ENCODE results near the gene VGLL1. TPM values are rescaled to one million over a fixed set of nuclear protein-coding genes. Genes with fewer than 3 reads are reported as not detected.

VGLL1 gene
- total RNA-seq: not detected
- long read RNA-seq: 0 reads

DNA sequence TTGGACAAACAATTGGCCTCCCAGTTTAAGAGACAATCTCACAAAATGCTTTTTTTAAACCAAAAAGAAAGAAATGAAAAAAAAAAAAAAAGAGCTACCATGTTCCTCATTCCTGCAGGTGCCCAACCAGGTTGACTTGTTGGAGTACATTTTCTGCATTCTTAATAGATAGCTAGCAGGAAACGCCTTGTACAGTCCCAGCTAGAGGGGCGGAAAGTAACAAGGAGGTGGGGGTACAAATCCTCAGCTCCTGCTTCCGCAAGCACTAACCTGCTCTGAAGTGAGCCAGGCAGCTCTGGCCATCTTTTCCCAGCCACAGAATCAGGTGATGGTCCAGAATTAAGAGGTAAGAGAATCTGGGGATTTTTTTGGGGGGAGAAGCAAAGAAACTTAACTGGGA lies at the start of gene VGLL1:
TSS of gene VGLL1 (plus strand) at position 265 of the 400 bp plus-strand sequence. CDS start 3,806 bp downstream, outside the sequence.
- no peak for DNase-seq (ENCODE audit: low spot score)
- intact Hi-C loops (cut with DNase I): no loop called here

DNA sequence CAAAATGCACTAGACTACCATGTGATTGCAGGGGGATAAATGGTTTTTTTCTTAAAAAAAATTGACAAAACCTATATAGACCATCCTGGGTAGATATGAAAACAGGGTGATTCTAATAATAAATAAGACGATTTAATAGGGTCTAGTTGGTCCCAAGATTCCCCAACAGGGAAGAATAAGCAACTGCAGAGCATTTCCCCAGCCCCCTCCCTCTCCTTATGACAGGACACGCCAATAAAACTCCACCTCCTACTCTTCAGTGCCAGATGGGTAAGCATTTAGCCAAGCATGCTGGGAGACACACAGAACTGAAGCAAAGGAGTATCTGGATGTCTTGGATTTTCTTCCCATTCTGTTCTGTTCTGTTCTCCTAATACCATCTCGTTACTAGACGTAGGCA lies 44.4 kb upstream of the VGLL1 start, which contains the start of gene BRS3:
TSS of gene BRS3 (plus strand) at position 301 of the 400 bp plus-strand sequence. CDS start 168 bp downstream, outside the sequence.
- intact Hi-C loops (cut with DNase I): no loop called here
- no peak for DNase-seq (ENCODE audit: low spot score)

- DNase-seq (ENCODE audit: low spot score): no peak
- intact Hi-C loops (cut with DNase I): no loop called here
These were observed 43.3 kb upstream of the VGLL1 start for GRCh38 chrX:136488706-136489105.

- intact Hi-C loops (cut with DNase I): loop anchor here (10.0 kb wide), 1 partner anchor 227 kb away; no protein-coding TSS in a partner anchor
- DNase-seq (ENCODE audit: low spot score): no peak
These were observed 40.2 kb upstream of the VGLL1 start for GRCh38 chrX:136491832-136492231.

DNA sequence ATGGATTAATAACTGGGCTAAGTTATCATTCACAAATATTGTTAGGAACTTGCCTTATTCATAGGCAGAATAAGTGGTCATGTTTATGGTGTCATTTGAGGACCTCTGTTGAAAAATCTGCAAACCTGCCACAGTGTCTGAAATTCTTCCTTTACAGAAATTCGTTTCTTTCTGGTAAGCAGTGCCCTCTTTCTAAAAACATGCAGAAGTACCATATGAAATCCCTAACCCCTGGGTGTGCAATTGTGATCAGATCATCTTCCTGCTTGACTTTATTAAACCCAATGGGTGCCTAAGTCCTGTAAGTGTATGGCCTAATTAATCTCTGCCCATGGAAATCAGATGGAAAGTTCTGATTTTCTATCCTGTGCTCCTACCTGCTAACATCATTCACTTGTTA lies 39.0 kb upstream of the VGLL1 start:
- intact Hi-C loops (cut with DNase I): loop anchor here (10.0 kb wide), 1 partner anchor 228 kb away; no protein-coding TSS in a partner anchor
- DNase-seq (ENCODE audit: low spot score): no peak

GRCh38 chrX:136495043-136495442 lies 37.0 kb upstream of the VGLL1 start:
- intact Hi-C loops (cut with DNase I): loop anchor here (5.0 to 10.0 kb wide), 2 partner anchors 230 to 508 kb away; partner anchors contain the start of gene SLC9A6
- DNase-seq (ENCODE audit: low spot score): no peak

GRCh38 chrX:136496186-136496763 lies 35.7 kb upstream of the VGLL1 start:
- DNase-seq (ENCODE audit: low spot score): no peak
- intact Hi-C loops (cut with DNase I): loop anchor here (5.0 to 10.0 kb wide), 2 partner anchors 231 to 509 kb away; partner anchors contain the start of gene SLC9A6

DNA sequence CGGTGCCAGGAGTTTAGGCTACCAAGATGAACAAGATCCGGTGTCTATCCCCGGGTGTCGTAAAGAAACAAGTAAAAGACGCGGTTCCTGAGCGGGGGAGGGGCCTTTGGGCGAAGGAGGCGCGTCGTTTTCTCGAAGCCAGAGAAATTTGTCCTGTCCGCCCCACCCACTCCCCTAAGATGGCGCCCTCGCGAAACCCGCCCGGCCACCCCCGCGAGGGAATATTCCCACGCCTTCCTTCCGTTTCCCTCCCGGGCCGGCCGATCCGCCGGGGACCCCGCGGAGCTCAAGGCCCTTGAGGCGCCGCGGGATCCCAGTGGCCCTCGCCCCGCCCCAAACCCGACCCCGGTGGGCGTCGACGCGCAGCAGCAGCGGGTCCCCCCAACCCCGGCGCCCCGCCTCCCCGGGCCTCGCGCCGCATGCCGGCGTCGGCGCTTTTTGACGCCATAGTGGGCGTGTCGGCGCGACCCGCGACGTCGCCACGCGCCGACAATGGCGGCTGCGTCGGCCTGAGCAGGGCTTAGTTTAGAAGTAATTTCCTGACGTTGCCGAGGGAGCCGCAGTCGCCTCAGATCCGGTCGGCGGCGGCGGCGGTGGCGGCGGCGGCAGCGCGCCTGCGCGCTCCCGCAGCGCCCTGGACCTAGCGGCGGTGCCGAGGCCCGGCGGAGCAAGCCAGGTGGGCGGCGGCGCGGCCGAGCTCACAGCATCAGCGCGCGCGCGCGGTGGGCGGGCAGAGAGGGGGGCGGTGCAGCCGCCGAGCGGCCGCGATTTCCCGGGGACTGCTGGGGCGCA lies 35.1 kb upstream of the VGLL1 start:
- DNase-seq (ENCODE audit: low spot score): peak; percentile 91
- intact Hi-C loops (cut with DNase I): loop anchor here (5.0 to 10.0 kb wide), 2 partner anchors 232 to 510 kb away; partner anchors contain the start of gene SLC9A6

GRCh38 chrX:136497556-136498052 lies 34.4 kb upstream of the VGLL1 start, which contains the start of gene HTATSF1:
HTATSF1 (plus strand) TSS chrX:136497592; CDS start chrX:136497685, 93 bp downstream.
- no peak for DNase-seq (ENCODE audit: low spot score)
- intact Hi-C loops (cut with DNase I): loop anchor here (5.0 to 10.0 kb wide), 2 partner anchors 233 to 510 kb away; partner anchors contain the start of gene SLC9A6

DNA sequence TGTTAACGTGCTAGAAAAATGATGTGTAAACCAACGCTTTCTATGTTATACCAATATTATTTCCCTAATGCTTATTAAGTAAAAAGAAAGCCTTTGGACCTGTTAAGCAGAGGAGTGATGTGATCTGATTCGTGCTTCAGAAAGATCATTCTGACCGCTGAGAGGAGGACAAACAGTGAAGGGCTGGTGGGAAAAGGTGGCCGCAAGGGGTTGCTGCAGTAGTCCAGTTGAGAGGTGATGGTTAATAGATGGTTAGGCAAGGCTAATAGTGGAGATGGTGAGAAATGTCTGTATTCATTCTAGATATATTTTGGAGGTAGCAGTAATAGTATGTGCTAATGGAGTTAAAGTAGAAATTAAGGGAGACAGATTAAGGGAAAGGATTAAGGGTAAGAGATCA lies 12.9 kb upstream of the VGLL1 start:
- intact Hi-C loops (cut with DNase I): no loop called here
- DNase-seq (ENCODE audit: low spot score): no peak

- DNase-seq (ENCODE audit: low spot score): no peak
- intact Hi-C loops (cut with DNase I): no loop called here
These were observed 8.2 kb upstream of the VGLL1 start for GRCh38 chrX:136523770-136524169.

DNA sequence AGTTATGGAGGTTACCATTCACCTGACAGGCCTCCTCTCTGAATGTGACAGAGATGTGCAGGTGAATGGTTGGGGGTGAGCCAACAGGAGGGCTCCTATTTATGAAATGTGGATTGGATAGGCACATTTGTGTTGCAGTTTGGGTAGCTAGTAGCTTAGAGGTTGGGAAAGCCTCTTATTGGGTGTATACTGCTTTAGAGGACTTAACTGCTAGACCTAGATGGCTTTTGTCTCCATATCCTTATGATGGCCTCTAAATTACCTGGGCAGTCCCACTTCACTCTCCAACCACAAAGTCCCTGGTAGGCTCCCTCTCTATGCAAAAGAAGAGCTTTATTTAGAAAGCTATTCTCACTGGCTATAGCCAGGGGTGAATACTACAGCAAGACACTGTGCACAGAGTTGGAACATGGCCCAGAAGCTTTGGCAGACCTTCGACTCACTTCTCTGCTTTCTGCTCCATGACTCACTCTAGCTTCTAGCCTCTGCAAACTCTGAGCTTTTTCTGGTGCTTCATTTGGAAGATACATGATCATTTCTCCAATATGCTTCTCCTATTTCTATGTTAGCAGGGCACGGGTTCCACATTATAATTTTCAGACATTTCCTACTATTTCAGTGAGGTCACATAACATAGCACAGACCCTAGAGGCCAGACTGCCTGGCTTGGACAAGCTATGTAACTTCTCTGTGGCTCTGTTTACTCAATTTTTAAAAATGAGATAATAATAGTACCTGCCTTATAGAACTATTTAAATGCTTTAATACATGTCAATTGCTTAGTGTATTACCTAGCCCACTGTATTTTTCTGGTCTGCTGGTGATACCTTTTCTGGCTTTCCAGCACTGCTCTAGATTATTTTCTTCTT lies 6.0 kb upstream of the VGLL1 start:
- intact Hi-C loops (cut with DNase I): no loop called here

DNA sequence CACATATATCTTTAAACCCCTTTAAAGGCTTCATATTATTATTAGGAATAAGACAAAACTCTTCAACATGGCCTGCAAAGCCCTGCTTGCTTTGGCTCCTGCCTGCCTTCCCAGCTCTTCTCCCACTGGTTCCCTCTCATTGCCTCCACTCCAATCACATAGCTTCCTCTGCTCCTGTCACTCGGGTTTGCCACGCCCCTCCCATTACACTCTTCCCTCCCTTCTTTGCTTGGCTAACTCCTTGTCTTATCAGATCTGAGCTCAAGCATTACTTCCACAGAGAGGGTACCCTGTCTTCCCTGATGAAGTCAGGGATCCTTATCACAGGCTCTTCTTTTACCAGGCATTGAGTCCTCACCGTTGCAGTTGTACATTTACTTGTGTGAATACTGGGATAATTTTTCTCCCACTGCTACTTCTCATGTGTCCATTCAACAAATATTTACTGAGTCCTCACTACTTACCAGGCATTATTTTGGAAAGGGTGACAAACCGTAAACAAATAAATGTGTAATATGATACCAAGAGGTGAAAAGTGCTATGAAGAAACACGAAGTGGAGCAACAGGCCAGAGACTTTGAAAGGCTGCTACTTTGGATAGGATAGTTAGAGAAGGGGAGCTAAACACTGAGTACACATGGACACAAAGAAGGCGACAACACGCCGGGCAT lies 3.2 kb upstream of the VGLL1 start:
- intact Hi-C loops (cut with DNase I): no loop called here
- no peak for DNase-seq (ENCODE audit: low spot score)

More for the DNA sequence above, 6.0 kb upstream of the VGLL1 start:
- DNase-seq (ENCODE audit: low spot score): peak; percentile 81

DNA sequence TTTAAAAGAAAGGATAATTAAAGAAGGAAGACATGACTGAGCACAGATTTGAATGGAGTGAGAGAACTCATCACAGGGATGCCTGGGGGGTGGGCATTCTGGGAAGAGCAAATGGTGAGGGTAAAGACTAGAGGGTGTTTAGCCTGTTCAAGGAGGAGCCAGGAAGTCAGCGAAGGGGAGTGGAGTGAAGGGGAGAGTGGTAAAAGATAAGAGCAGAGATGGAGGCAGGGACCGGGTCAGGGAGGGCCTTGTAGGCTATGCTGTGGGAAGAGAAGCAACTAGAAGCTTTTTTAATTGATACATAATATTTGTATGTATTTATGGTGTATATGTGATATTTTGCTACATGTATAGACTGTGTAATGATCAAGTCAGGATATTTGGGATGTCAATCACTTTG lies 2.2 kb upstream of the VGLL1 start:
- DNase-seq (ENCODE audit: low spot score): no peak
- intact Hi-C loops (cut with DNase I): no loop called here

DNA sequence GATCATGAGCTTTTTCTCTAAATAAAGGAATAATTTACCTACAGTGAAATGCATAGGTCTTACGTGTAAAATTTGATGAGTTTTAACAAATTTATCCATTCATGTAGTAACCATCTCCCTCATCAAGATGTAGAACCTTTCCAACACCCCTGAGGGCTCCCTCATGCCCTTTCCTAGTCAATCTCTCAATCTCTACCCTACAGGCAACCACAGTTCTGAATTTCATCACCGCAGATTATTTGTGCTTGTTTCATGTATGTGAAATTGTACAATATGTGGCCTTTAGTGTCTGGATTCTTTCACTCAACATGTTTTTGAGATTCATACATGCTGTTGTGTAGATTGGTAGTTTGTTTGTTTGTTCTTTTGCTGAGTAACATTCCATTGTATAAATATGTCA lies 2.1 kb downstream of the VGLL1 start:
- intact Hi-C loops (cut with DNase I): no loop called here
- DNase-seq (ENCODE audit: low spot score): no peak

DNA sequence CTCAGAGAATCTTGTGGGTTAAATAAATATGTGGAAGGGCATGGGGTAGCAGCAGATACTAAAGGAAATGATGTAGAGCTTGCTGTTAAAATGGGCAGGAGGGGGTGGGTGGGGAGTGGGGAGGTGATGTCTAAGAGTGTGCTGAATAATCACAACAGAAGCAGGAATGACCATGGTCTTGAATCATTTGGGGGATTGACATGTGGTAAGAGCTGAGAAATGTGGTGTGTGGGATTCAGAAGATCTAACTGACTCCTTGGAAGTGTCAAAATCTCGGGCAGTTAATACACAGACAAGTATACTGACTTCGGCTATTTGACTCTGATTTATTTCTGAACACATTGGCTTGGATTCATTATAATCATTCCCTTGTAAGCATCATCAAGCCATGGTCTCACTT lies 6.8 kb downstream of the VGLL1 start:
- intact Hi-C loops (cut with DNase I): no loop called here
- DNase-seq (ENCODE audit: low spot score): no peak

GRCh38 chrX:136540226-136540625 lies 8.2 kb downstream of the VGLL1 start:
- DNase-seq (ENCODE audit: low spot score): no peak
- intact Hi-C loops (cut with DNase I): no loop called here

GRCh38 chrX:136541294-136541693 lies 9.3 kb downstream of the VGLL1 start:
- no peak for DNase-seq (ENCODE audit: low spot score)
- intact Hi-C loops (cut with DNase I): no loop called here

GRCh38 chrX:136542281-136542680 lies 10.3 kb downstream of the VGLL1 start:
- no peak for DNase-seq (ENCODE audit: low spot score)
- intact Hi-C loops (cut with DNase I): no loop called here
